Stimulated activated CD8-positive, alpha-beta memory T cell treated with anti-CD3 and anti-CD28 coated beads, Interleukin-7, amount 100 ng/mL, for 1 hour (primary cell): ENCODE results near the gene MS4A4A.

ENCODE experiments used
- DNase-seq, 2 donors: peaks; one replicate each; pipeline ENCODE4 v3.0.0-alpha.2; 2020; ENCODE audit warnings: low read depth in 2 of 2

MS4A4A gene

GRCh38 chr11:60347084-60347797 is 66.8 kb downstream of the MS4A4A start:
- no peak for DNase-seq

GRCh38 chr11:60348116-60348515 is 67.7 kb downstream of the MS4A4A start:
- DNase-seq, result no peak

GRCh38 chr11:60349990-60350389 is 69.5 kb downstream of the MS4A4A start:
- DNase-seq, result no peak

- no peak for DNase-seq
These were observed 77.3 kb downstream of the MS4A4A start for GRCh38 chr11:60357771-60358170.
